Stomach smooth muscle (tissue), 2 donors: ENCODE results near the gene ALDH1A1.

Source experiments
- H3K27ac ChIP-seq: one replicate; pipeline ENCODE4 v1.7.0; 2013; ENCODE audit warnings: mild to moderate bottlenecking, low read length, inconsistent platforms
- H3K27me3 ChIP-seq, 2 donors: one replicate each; pipeline ENCODE4 v1.7.0; 2013; ENCODE audit warnings: low read length in 2 of 2; ENCODE audit not compliant: insufficient read depth in 2 of 2, control insufficient read depth in 1 of 2
- H3K36me3 ChIP-seq, 2 donors: one replicate each; pipeline ENCODE4 v1.7.0; 2013; ENCODE audit warnings: low read length in 2 of 2; ENCODE audit not compliant: control insufficient read depth in 2 of 2, insufficient read depth in 2 of 2
- H3K4me1 ChIP-seq: one replicate; pipeline ENCODE4 v1.7.0; 2013; ENCODE audit warnings: low read length; ENCODE audit not compliant: control insufficient read depth, insufficient read depth
- H3K4me3 ChIP-seq, 2 donors: one replicate each; pipeline ENCODE4 v1.7.0; 2013; ENCODE audit warnings: low read length in 2 of 2
- H3K9ac ChIP-seq, 2 donors: one replicate each; pipeline ENCODE4 v1.7.0; 2013; ENCODE audit warnings: low read length in 2 of 2, mild to moderate bottlenecking in 1 of 2
- H3K9me3 ChIP-seq, 2 donors: one replicate each; pipeline ENCODE4 v1.7.0; 2013; ENCODE audit warnings: low read length in 2 of 2; ENCODE audit not compliant: control insufficient read depth in 2 of 2
- donor health status: healthy.
- donor health status: Pancreatic carcinoma.

ALDH1A1 gene

GRCh38 chr9:72915659-72916058 is 37.2 kb downstream of the ALDH1A1 start:
- H3K27me3 ChIP-seq: no peaks in the 10 kb centered on the region
- H3K27ac ChIP-seq: no peak overlapping the region
- no peak overlapping the region for H3K9ac ChIP-seq
- no peaks in the 10 kb centered on the region for H3K36me3 ChIP-seq
- no peaks in the 10 kb centered on the region for H3K4me1 ChIP-seq
- H3K9me3 ChIP-seq: no peaks in the 10 kb centered on the region
- no peak overlapping the region for H3K4me3 ChIP-seq

- no peak overlapping the region for H3K9ac ChIP-seq
- H3K27ac ChIP-seq: no peak overlapping the region
- no peak overlapping the region for H3K4me3 ChIP-seq
- H3K27me3 ChIP-seq: no peaks in the 10 kb centered on the region
- no peaks in the 10 kb centered on the region for H3K9me3 ChIP-seq
- no peaks in the 10 kb centered on the region for H3K36me3 ChIP-seq
- no peaks in the 10 kb centered on the region for H3K4me1 ChIP-seq
Observed at GRCh38 chr9:72914750-72915149, 38.1 kb downstream of the ALDH1A1 start.

- Histone ChIP-seq H3K36me3 (no peaks in the 10 kb centered on the region), H3K4me1 (no peaks in the 10 kb centered on the region)
Observed at GRCh38 chr9:72913382-72914009, 39.4 kb downstream of the ALDH1A1 start.

GRCh38 chr9:72912476-72913381 is 40.1 kb downstream of the ALDH1A1 start:
- H3K9ac ChIP-seq: no peak overlapping the region
- H3K4me3 ChIP-seq: no peak overlapping the region
- H3K9me3 ChIP-seq: no peaks in the 10 kb centered on the region
- H3K27ac ChIP-seq: no peak overlapping the region
- no peaks in the 10 kb centered on the region for H3K36me3 ChIP-seq
- H3K27me3 ChIP-seq: no peaks in the 10 kb centered on the region
- no peaks in the 10 kb centered on the region for H3K4me1 ChIP-seq

More at GRCh38 chr9:72913382-72914009, 39.4 kb downstream of the ALDH1A1 start:
- H3K9ac ChIP-seq: no peak overlapping the region
- no peaks in the 10 kb centered on the region for H3K27me3 ChIP-seq
- H3K4me3 ChIP-seq: no peak overlapping the region
- no peak overlapping the region for H3K27ac ChIP-seq
- H3K9me3 ChIP-seq: no peaks in the 10 kb centered on the region

- Histone ChIP-seq H3K27ac (no peak overlapping the region), H3K4me1 (no peaks in the 10 kb centered on the region), H3K9me3 (no peaks in the 10 kb centered on the region), H3K9ac (no peak overlapping the region), H3K4me3 (no peak overlapping the region), H3K27me3 (no peaks in the 10 kb centered on the region), H3K36me3 (no peaks in the 10 kb centered on the region)
Observed at GRCh38 chr9:72911816-72912215, 41.0 kb downstream of the ALDH1A1 start.

GRCh38 chr9:72911247-72911775 is 41.5 kb downstream of the ALDH1A1 start:
- H3K27ac ChIP-seq: no peak overlapping the region
- H3K36me3 ChIP-seq: no peaks in the 10 kb centered on the region
- no peaks in the 10 kb centered on the region for H3K4me1 ChIP-seq
- no peaks in the 10 kb centered on the region for H3K9me3 ChIP-seq
- H3K4me3 ChIP-seq: no peak overlapping the region
- no peaks in the 10 kb centered on the region for H3K27me3 ChIP-seq
- H3K9ac ChIP-seq: no peak overlapping the region

GRCh38 chr9:72909428-72909827 is 43.4 kb downstream of the ALDH1A1 start:
- Histone ChIP-seq H3K4me1 (no peaks in the 10 kb centered on the region), H3K36me3 (no peaks in the 10 kb centered on the region), H3K27ac (no peak overlapping the region), H3K9ac (no peak overlapping the region), H3K27me3 (no peaks in the 10 kb centered on the region), H3K4me3 (no peak overlapping the region), H3K9me3 (no peaks in the 10 kb centered on the region)

- H3K4me3 ChIP-seq: no peak overlapping the region
- H3K36me3 ChIP-seq: no peaks in the 10 kb centered on the region
- no peak overlapping the region for H3K9ac ChIP-seq
- no peaks in the 10 kb centered on the region for H3K27me3 ChIP-seq
- no peaks in the 10 kb centered on the region for H3K9me3 ChIP-seq
- H3K27ac ChIP-seq: no peak overlapping the region
- H3K4me1 ChIP-seq: no peaks in the 10 kb centered on the region
Observed at GRCh38 chr9:72907421-72907820, 45.4 kb downstream of the ALDH1A1 start.

- Histone ChIP-seq H3K9ac (no peak overlapping the region), H3K4me1 (no peaks in the 10 kb centered on the region), H3K9me3 (no peaks in the 10 kb centered on the region), H3K4me3 (no peak overlapping the region), H3K36me3 (no peaks in the 10 kb centered on the region), H3K27ac (no peak overlapping the region), H3K27me3 (no peaks in the 10 kb centered on the region)
Observed at GRCh38 chr9:72906810-72907209, 46.0 kb downstream of the ALDH1A1 start.

- Histone ChIP-seq H3K27ac (no peak overlapping the region), H3K27me3 (no peaks in the 10 kb centered on the region), H3K9ac (no peak overlapping the region), H3K36me3 (no peaks in the 10 kb centered on the region), H3K9me3 (no peaks in the 10 kb centered on the region), H3K4me1 (no peaks in the 10 kb centered on the region), H3K4me3 (no peak overlapping the region)
Observed at GRCh38 chr9:72905514-72906480, 47.1 kb downstream of the ALDH1A1 start.
